RWPE2 (cell line): ENCODE results near the gene MACF1.

Source experiments
- ATAC-seq: fragments of 200-7000 bp; cut with Tn5 transposase; 3 replicates; pipeline ENCODE4 v1.9.1; 2021; ENCODE audit warnings: low read depth
- DNase-seq: peaks from one replicate; pipeline ENCODE4 v3.0.0-alpha.2; 2020; ENCODE audit warnings: low spot score
- H3K27ac ChIP-seq: fragments of 450-650 bp; 2 replicates; pipeline ENCODE4 v1.5.1; 2017; ENCODE audit warnings: mild to moderate bottlenecking; ENCODE audit not compliant: poor library complexity, severe bottlenecking
- H3K27me3 ChIP-seq: fragments of 250-450 bp; sonication (Bioruptor Pico); 2 replicates; pipeline ENCODE4 v1.5.1; 2021; ENCODE audit warnings: mild to moderate bottlenecking, moderate library complexity; ENCODE audit not compliant: insufficient read depth, poor library complexity, severe bottlenecking
- H3K36me3 ChIP-seq: fragments of 250-450 bp; sonication (Bioruptor Pico); 2 replicates; pipeline ENCODE4 v1.5.1; 2020; ENCODE audit warnings: low read depth, mild to moderate bottlenecking, moderate library complexity
- H3K4me1 ChIP-seq: fragments of 250-450 bp; sonication (Bioruptor Pico); 2 replicates; pipeline ENCODE4 v1.5.1; 2021; ENCODE audit warnings: mild to moderate bottlenecking, moderate library complexity; ENCODE audit not compliant: insufficient read depth, poor library complexity, severe bottlenecking
- H3K4me3 ChIP-seq: fragments of 250-450 bp; sonication (Bioruptor Pico); 2 replicates; pipeline ENCODE4 v1.5.1; 2021; ENCODE audit warnings: mild to moderate bottlenecking, moderate library complexity; ENCODE audit not compliant: severe bottlenecking
- H3K9me3 ChIP-seq: fragments of 250-450 bp; sonication (Bioruptor Pico); 2 replicates; pipeline ENCODE4 v1.5.1; 2021; ENCODE audit warnings: mild to moderate bottlenecking, moderate library complexity; ENCODE audit not compliant: severe bottlenecking
- CTCF ChIP-seq: fragments of 450-650 bp; IDR thresholded peaks from one replicate; pipeline ENCODE4 v1.5.1; 2017; ENCODE audit warnings: mild to moderate bottlenecking, moderate library complexity; ENCODE audit not compliant: poor library complexity, severe bottlenecking

MACF1 gene

DNA sequence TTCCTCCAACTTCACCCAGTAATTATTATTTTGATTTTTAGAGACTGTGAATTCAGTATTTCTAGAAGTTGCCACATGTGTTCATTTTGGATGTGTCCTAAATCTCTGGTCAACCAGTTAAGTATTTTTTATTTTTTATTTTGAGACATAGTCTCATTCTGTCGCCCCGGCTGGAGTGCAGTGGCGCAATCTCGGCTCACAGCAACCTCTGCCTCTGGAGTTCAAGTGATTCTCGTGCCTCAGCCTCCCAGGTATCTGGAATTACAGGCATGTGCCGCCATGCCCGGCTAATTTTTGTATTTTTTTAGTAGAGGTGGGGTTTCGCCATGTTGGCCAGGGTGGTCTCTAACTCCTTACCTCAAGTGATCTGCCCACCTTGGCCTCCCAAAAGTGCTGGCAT is 8.0 kb downstream of the MACF1 start:
- ATAC-seq (no peak), DNase-seq (no peak)
- Histone ChIP-seq H3K9me3 (no peaks in the 10 kb centered on the region), H3K4me3 (no peak overlapping the region), H3K27me3 (no peaks in the 10 kb centered on the region), H3K27ac (peak overlapping the region; percentile 78), H3K4me1 (peaks cover 49% of the 10 kb centered on the region), H3K36me3 (0 out of 2 replicates have a peak, but pooled peaks cover 4% of the 10 kb centered on the region)
- TF ChIP-seq CTCF = no peak

DNA sequence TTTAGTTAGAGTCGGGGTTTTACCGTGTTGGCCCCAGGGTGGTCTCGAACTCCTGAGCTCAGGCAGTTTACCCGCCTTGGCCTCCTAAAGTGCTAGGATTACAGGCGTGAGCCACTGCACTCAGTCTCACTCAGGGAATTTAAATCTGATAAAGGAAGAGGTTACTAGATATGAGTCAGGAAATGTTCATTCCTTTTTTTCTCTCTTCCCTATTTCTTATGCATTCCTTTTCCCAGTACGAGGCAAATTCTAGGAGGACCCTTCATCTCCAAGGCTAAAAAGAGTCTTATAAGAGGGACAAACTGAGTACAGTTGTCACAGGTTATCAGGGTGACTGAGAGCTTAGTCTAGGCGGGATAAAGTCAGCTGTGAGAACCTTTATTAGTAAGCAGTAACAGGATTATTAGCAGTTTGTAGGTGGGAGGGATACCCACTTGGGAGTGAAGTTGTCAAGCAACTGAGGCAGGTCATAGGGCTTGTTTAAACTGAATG is 9.1 kb downstream of the MACF1 start:
- no peaks in the 10 kb centered on the region for H3K27me3 ChIP-seq
- no peak overlapping the region for H3K4me3 ChIP-seq
- 0 out of 2 replicates have a peak, but pooled peaks cover 4% of the 10 kb centered on the region for H3K36me3 ChIP-seq
- ATAC-seq (peak; percentile 69), DNase-seq (no peak)
- TF ChIP-seq CTCF = no peak
- no peaks in the 10 kb centered on the region for H3K9me3 ChIP-seq
- H3K4me1 ChIP-seq = peaks cover 49% of the 10 kb centered on the region
- peak overlapping the region; percentile 78 for H3K27ac ChIP-seq

DNA sequence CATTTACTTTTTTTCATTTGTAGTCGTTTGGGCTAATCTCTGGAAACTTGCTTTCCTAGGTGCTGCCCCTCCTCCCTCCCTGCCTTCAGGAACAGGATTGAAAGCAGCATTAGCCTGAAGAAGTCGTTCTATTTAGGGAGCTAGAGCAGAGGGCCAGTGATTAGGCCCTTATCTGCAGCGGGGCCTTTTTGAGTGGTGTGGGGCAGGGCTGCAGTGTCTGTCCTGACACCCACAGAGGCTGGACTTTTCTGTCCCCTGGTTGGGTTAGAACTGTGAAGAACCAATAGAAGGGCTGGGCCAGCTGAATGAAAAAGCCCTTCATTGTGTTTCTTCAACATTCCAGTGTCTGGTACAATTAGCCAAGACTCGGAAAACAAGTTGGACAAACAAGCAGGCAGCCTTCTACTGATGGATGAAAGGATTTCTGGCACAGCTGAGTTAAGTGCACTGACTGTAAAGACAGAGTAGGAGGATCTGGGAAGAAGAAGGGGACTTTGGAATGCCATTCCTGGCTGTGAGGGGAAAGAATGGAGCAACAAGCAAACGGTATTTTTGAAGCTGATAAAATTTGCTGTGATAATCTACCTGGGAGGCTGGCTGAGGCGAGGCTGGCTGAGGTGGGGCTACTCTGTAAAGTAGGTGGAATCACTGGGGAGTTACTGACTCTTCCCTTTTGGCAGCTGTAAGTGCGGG is 9.7 kb downstream of the MACF1 start:
- no peaks in the 10 kb centered on the region for H3K9me3 ChIP-seq
- no peaks in the 10 kb centered on the region for H3K27me3 ChIP-seq
- 0 out of 2 replicates have a peak, but pooled peaks cover 4% of the 10 kb centered on the region for H3K36me3 ChIP-seq
- peaks cover 49% of the 10 kb centered on the region for H3K4me1 ChIP-seq
- H3K27ac ChIP-seq = peak overlapping the region; percentile 78
- peak; percentile 46 for ATAC-seq
- DNase-seq = no peak
- TF ChIP-seq CTCF = no peak
- no peak overlapping the region for H3K4me3 ChIP-seq

DNA sequence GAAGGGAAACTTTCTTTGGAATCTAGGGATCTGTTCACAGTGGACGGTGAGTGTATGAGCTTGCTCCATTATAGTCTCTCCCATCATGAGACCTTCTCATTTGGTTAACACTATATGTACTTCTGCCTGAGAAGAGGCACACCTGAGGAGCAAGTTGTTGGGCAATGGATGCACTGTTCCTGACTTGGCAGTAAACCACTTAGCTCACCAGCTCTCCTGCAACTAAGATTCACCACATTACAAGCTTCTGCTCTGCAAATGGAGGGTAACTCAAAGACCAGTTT is 10.2 kb downstream of the MACF1 start:
- peak overlapping the region; percentile 78 for H3K27ac ChIP-seq

More for the DNA sequence above, 10.2 kb downstream of the MACF1 start:
- 0 out of 2 replicates have a peak, but pooled peaks cover 4% of the 10 kb centered on the region for H3K36me3 ChIP-seq
- peaks cover 49% of the 10 kb centered on the region for H3K4me1 ChIP-seq
- peak; percentile 39 for ATAC-seq
- no peaks in the 10 kb centered on the region for H3K9me3 ChIP-seq
- H3K27me3 ChIP-seq = no peaks in the 10 kb centered on the region
- TF ChIP-seq CTCF = no peak
- no peak for DNase-seq
- H3K4me3 ChIP-seq = no peak overlapping the region
